ENCODE data around the gene DGAT2L6. TPM values are rescaled to one million over a fixed set of nuclear protein-coding genes. Genes with fewer than 3 reads are reported as not detected.

DGAT2L6 gene
- total and polyA plus RNA-seq, 10 of the 15 experiments (the other 5 are each of a cell fraction or from before 2014, with no cell fraction given): 0.08 to 0.58 (median 0.31) TPM; not detected in 3

- RAD21 ChIA-PET (ENCODE audit: unreplicated experiment): no interaction called here
- Histone ChIP-seq H2AFZ (ENCODE audit: control insufficient read depth, low read depth, low read length) (no peak overlapping the region), H3K27ac (ENCODE audit: control insufficient read depth, insufficient read depth) (no peak overlapping the region), H3K4me3 (no peak overlapping the region), H3K27me3 (replicated peaks in 1 of 2; ENCODE audit: control insufficient read depth in 2 of 2, insufficient read depth in 2 of 2, low read length in 1 of 2) (no peaks in the 10 kb centered on the region), H3K4me2 (ENCODE audit: control insufficient read depth, insufficient read depth) (no peak overlapping the region), H3K4me1 (ENCODE audit: control insufficient read depth, insufficient read depth, low read length) (no peaks in the 10 kb centered on the region), H4K20me1 (ENCODE audit: control insufficient read depth, insufficient read depth) (no peaks in the 10 kb centered on the region), H3K36me3 (ENCODE audit: control insufficient read depth in 2 of 2, insufficient read depth in 2 of 2, low read length in 1 of 2) (no peaks in the 10 kb centered on the region), H3K9ac (ENCODE audit: control insufficient read depth, insufficient read depth, low read length) (no peak overlapping the region), H3K9me3 (replicated peaks; ENCODE audit: control insufficient read depth, insufficient read depth, low read length) (no peaks in the 10 kb centered on the region), H3K79me2 (ENCODE audit: control insufficient read depth, insufficient read depth, low read length) (no peaks in the 10 kb centered on the region)
- TF ChIP-seq GATAD2B (conservative IDR thresholded peaks at IDR 0.05; ENCODE audit: low read depth) (no peak), SKIL (IDR thresholded peaks at IDR 0.05; ENCODE audit: low read depth, poor library complexity, severe bottlenecking) (no peak)
- TF ChIP-seq, protein P1, sequence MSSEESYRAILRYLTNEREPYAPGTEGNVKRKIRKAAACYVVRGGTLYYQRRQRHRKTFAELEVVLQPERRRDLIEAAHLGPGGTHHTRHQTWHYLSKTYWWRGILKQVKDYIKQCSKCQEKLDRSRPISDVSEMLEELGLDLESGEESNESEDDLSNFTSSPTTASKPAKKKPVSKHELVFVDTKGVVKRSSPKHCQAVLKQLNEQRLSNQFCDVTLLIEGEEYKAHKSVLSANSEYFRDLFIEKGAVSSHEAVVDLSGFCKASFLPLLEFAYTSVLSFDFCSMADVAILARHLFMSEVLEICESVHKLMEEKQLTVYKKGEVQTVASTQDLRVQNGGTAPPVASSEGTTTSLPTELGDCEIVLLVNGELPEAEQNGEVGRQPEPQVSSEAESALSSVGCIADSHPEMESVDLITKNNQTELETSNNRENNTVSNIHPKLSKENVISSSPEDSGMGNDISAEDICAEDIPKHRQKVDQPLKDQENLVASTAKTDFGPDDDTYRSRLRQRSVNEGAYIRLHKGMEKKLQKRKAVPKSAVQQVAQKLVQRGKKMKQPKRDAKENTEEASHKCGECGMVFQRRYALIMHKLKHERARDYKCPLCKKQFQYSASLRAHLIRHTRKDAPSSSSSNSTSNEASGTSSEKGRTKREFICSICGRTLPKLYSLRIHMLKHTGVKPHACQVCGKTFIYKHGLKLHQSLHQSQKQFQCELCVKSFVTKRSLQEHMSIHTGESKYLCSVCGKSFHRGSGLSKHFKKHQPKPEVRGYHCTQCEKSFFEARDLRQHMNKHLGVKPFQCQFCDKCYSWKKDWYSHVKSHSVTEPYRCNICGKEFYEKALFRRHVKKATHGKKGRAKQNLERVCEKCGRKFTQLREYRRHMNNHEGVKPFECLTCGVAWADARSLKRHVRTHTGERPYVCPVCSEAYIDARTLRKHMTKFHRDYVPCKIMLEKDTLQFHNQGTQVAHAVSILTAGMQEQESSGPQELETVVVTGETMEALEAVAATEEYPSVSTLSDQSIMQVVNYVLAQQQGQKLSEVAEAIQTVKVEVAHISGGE (CRISPR knock-in tag; IDR thresholded peaks at IDR 0.05): no peak
- ATAC-seq: no peak
- in situ Hi-C loops (cut with MboI) (no loop called here), intact Hi-C loops (cut with micrococcal nuclease; ENCODE audit: unreplicated experiment) (no loop called here)
- CTCF ChIA-PET: no interaction called here
- DNase-seq (ENCODE audit: low read depth, low spot score): no peak
- POLR2A ChIA-PET: no interaction called here
- WGBS (ENCODE audit: insufficient coverage, insufficient replicate concordance, low lambda C conversion rate, missing lambda C conversion rate): 100% methylated on average over 1 of the region's 2 CpGs
- no TSS peak for BruUV-seq (replicated peaks)
- SMC1A ChIA-PET (ENCODE audit: uncharacterized antibody, unreplicated experiment): no interaction called here
- FAIRE-seq: no peak
Observed at GRCh38 chrX:70247252-70247651, 70.0 kb downstream of the DGAT2L6 start.

Measured in GM12878 (cell line).